Measurements from ENCODE around the gene IRF5. TPM values are rescaled to one million over a fixed set of nuclear protein-coding genes. Genes with fewer than 3 reads are reported as not detected.
A peak's percentile ranks its signal among the peaks of the same experiment; 100 is the strongest.

IRF5 gene
- total RNA-seq, 1 experiment from 2014 or later, result not detected

DNA sequence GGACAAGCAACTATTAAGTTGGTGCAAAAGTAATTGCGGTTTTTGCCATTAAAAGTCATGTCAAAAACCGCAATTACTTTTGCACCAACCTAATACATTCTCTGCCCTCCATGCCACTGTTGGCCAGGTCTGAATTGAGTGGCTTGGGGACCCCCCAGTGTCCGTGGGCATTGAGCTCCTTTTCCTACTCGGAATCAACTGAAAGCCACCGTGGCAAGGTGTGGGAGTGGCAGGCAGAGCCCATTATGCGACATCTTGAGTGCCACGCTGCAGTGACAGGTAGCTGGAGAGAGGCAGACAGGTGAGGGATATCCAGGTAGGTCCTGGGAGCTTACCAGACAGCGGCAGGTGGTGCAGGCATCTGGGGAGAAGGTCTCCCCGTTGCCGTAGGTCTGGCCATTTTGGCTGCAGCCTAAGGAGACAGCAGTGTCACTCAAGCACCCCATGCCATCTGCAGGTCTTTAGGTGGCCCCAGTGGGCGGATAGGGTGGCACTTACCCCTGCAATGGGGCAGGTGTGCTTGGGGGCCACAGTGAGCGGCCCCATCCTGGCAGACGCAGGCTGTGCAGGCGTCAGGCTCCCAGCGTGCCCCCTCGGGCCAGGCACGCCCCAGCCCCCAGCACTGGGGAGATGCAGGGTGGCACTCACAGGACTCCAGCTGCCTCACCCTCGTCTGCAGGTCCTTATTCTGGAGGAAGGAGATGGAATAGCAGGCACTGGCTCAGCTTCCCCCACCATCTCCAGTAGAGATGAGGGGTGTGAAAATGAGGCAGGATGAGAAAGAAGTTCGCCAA lies 30.8 kb upstream of the IRF5 start:
- no TSS peak for BruUV-seq (replicated peaks)
- ChIA-PET CTCF (no interaction called here), POLR2A (ENCODE audit: low non-redundant PET) (no interaction called here)
- no peaks in the 10 kb centered on the region for H3K27me3 ChIP-seq (replicated peaks; ENCODE audit: insufficient read depth, low read depth, low read length, poor library complexity)
- no peaks in the 10 kb centered on the region for H3K36me3 ChIP-seq (ENCODE audit: insufficient read depth, low read length, poor library complexity, severe bottlenecking)
- no peak for TF ChIP-seq CTCF (conservative IDR thresholded peaks at IDR 0.05; ENCODE audit: low read depth, low read length)
- TF ChIP-seq EZH2 (IDR thresholded peaks at IDR 0.05; ENCODE audit: borderline replicate concordance, low read depth, low read length, poor library complexity, severe bottlenecking), result no peak
- no peak overlapping the region for H3K27ac ChIP-seq (ENCODE audit: low read depth, low read length, poor library complexity, severe bottlenecking)
- no peaks in the 10 kb centered on the region for H3K4me1 ChIP-seq (ENCODE audit: insufficient read depth, low read length, poor library complexity, severe bottlenecking)
- H3K9me3 ChIP-seq (ENCODE audit: low read depth, low read length, poor library complexity, severe bottlenecking), result no peaks in the 10 kb centered on the region
- no peak for DNase-seq (ENCODE audit: low spot score)
- intact Hi-C loops (cut with micrococcal nuclease; ENCODE audit: unreplicated experiment), result no loop called here
- H3K4me3 ChIP-seq (ENCODE audit: low read depth, low read length, poor library complexity, severe bottlenecking), result no peak overlapping the region

GRCh38 chr7:128908750-128909624 lies 28.7 kb upstream of the IRF5 start:
- intact Hi-C loops (cut with micrococcal nuclease; ENCODE audit: unreplicated experiment), result no loop called here
- Histone ChIP-seq H3K4me3 (ENCODE audit: low read depth, low read length, poor library complexity, severe bottlenecking) (peak overlapping the region; percentile 37), H3K4me1 (ENCODE audit: insufficient read depth, low read length, poor library complexity, severe bottlenecking) (no peaks in the 10 kb centered on the region), H3K36me3 (ENCODE audit: insufficient read depth, low read length, poor library complexity, severe bottlenecking) (no peaks in the 10 kb centered on the region), H3K9me3 (ENCODE audit: low read depth, low read length, poor library complexity, severe bottlenecking) (no peaks in the 10 kb centered on the region), H3K27me3 (replicated peaks; ENCODE audit: insufficient read depth, low read depth, low read length, poor library complexity) (no peaks in the 10 kb centered on the region), H3K27ac (ENCODE audit: low read depth, low read length, poor library complexity, severe bottlenecking) (no peak overlapping the region)
- POLR2A ChIA-PET (ENCODE audit: low non-redundant PET), result no interaction called here
- no TSS peak for BruUV-seq (replicated peaks)
- CTCF ChIA-PET, result interaction anchor here (0.6 kb wide), 1 partner anchor 681 kb away, joined by 4 read pairs; no protein-coding TSS in a partner anchor
- TF ChIP-seq EZH2 (IDR thresholded peaks at IDR 0.05; ENCODE audit: borderline replicate concordance, low read depth, low read length, poor library complexity, severe bottlenecking) (no peak), CTCF (conservative IDR thresholded peaks at IDR 0.05; ENCODE audit: low read depth, low read length) (no peak)
- DNase-seq (ENCODE audit: low spot score), result no peak

GRCh38 chr7:128909625-128910568 lies 27.8 kb upstream of the IRF5 start:
- ChIA-PET CTCF (no interaction called here), POLR2A (ENCODE audit: low non-redundant PET) (interaction anchor here (0.5 kb wide), 1 partner anchor 249 kb away, joined by 3 read pairs; no protein-coding TSS in a partner anchor)
- Histone ChIP-seq H3K36me3 (ENCODE audit: insufficient read depth, low read length, poor library complexity, severe bottlenecking) (no peaks in the 10 kb centered on the region), H3K4me1 (ENCODE audit: insufficient read depth, low read length, poor library complexity, severe bottlenecking) (no peaks in the 10 kb centered on the region), H3K27me3 (replicated peaks; ENCODE audit: insufficient read depth, low read depth, low read length, poor library complexity) (no peaks in the 10 kb centered on the region), H3K27ac (ENCODE audit: low read depth, low read length, poor library complexity, severe bottlenecking) (no peak overlapping the region), H3K4me3 (ENCODE audit: low read depth, low read length, poor library complexity, severe bottlenecking) (peak overlapping the region; percentile 37), H3K9me3 (ENCODE audit: low read depth, low read length, poor library complexity, severe bottlenecking) (no peaks in the 10 kb centered on the region)
- no peak for TF ChIP-seq CTCF (conservative IDR thresholded peaks at IDR 0.05; ENCODE audit: low read depth, low read length)
- TF ChIP-seq EZH2 (IDR thresholded peaks at IDR 0.05; ENCODE audit: borderline replicate concordance, low read depth, low read length, poor library complexity, severe bottlenecking), result no peak
- DNase-seq (ENCODE audit: low spot score), result peak; percentile 55
- BruUV-seq (replicated peaks), result no TSS peak
- intact Hi-C loops (cut with micrococcal nuclease; ENCODE audit: unreplicated experiment), result no loop called here
